Endothelial cell of umbilical vein (primary cell): Measurements from ENCODE around the gene VAMP7. TPM values are rescaled to one million over a fixed set of nuclear protein-coding genes. Genes with fewer than 3 reads are reported as not detected.

Source experiments
- BruUV-seq: library from RNA; stranded (reverse); fragments of 400-500 nt; replicated peaks from 2 replicates; lab custom pipeline; 2021; lab: Mats Ljungman, UMichigan
- CTCF ChIA-PET: fragments of 300-600, 350-600 bp; sonication (Branson Sonifier 250); formaldehyde crosslinking; loops from one replicate; lab custom pipeline; 2021; ENCODE audit warnings: antibody characterized with exemption, inconsistent platforms; lab: Charles Lee
- POLR2A ChIA-PET: fragments of 300-600, 350-600 bp; sonication (Branson Sonifier 250); formaldehyde crosslinking; loops from one replicate; lab custom pipeline; 2021; ENCODE audit warnings: antibody characterized with exemption, inconsistent platforms; lab: Charles Lee
- DNase-seq: peaks from one replicate; pipeline ENCODE4 v3.0.0-alpha.2; 2011; ENCODE audit warnings: low read depth, low spot score
- FAIRE-seq: peaks from 2 replicates; lab custom pipeline; 2011; peaks lifted over from hg19 to GRCh38; lab: Jason Lieb, UNC
- H2AFZ ChIP-seq: 2 replicates; pipeline ENCODE4 v1.6.0; 2012; ENCODE audit warnings: low read depth, low read length, control low read depth, inconsistent platforms
- H3K27ac ChIP-seq: 2 replicates; pipeline ENCODE4 v1.5.1; 2011; ENCODE audit warnings: low read depth, mild to moderate bottlenecking, control low read depth, low read length, moderate library complexity; ENCODE audit not compliant: insufficient read depth
- H3K27me3 ChIP-seq, 2 experiments: 2 replicates each; pipeline versions ENCODE4 v1.6.0 to v1.6.1; 2011; ENCODE audit warnings: low read length in 2 of 2, mixed read lengths in 1 of 2; ENCODE audit not compliant: control insufficient read depth in 2 of 2, insufficient read depth in 2 of 2
- H3K36me3 ChIP-seq, 2 experiments: 2 replicates in 1 of 2; 3 replicates in 1 of 2; pipeline ENCODE4 v1.5.1; 2011; ENCODE audit warnings: low read length in 2 of 2, mild to moderate bottlenecking in 1 of 2, moderate library complexity in 1 of 2; ENCODE audit not compliant: control insufficient read depth in 2 of 2, insufficient read depth in 2 of 2; ENCODE audit errors: extremely low read depth in 1 of 2
- H3K4me1 ChIP-seq: 3 replicates; pipeline ENCODE4 v1.5.1; 2011; ENCODE audit warnings: mild to moderate bottlenecking, low read length; ENCODE audit not compliant: control insufficient read depth, insufficient read depth; ENCODE audit errors: extremely low read depth
- H3K4me2 ChIP-seq: 2 replicates; pipeline ENCODE4 v1.6.1; 2011; ENCODE audit warnings: low read length, control low read depth, mixed read lengths; ENCODE audit not compliant: insufficient read depth
- H3K4me3 ChIP-seq, 3 experiments: fragments of 200-600 bp in 1 of 3; sonication (generic), shearing (Covaris generic) in 1 of 3; replicated peaks in 1 of 3; 2 replicates each; pipeline ENCODE4 v1.5.1; 2011 to 2016; ENCODE audit warnings: control low read depth in 3 of 3, low read length in 3 of 3, mild to moderate bottlenecking in 2 of 3, inconsistent platforms in 1 of 3, low read depth in 1 of 3, moderate library complexity in 1 of 3; ENCODE audit not compliant: insufficient read depth in 1 of 3
- H3K79me2 ChIP-seq: 2 replicates; pipeline ENCODE4 v1.6.0; 2012; ENCODE audit warnings: low read length, inconsistent platforms; ENCODE audit not compliant: control insufficient read depth, insufficient read depth
- H3K9ac ChIP-seq: replicated peaks from 2 replicates; pipeline ENCODE3; 2011; ENCODE audit warnings: low read length, control low read depth; ENCODE audit not compliant: insufficient read depth; ENCODE audit errors: extremely low read depth
- H3K9me1 ChIP-seq: replicated peaks from 3 replicates; pipeline ENCODE4 v1.6.0; 2011; ENCODE audit warnings: mild to moderate bottlenecking, low read length; ENCODE audit not compliant: control insufficient read depth, insufficient read depth; ENCODE audit errors: extremely low read depth
- H3K9me3 ChIP-seq: replicated peaks from 2 replicates; pipeline ENCODE4 v1.5.1; 2012; ENCODE audit warnings: low read length, inconsistent platforms; ENCODE audit not compliant: control insufficient read depth, insufficient read depth
- H4K20me1 ChIP-seq: replicated peaks from 2 replicates; pipeline ENCODE3; 2011; ENCODE audit warnings: mild to moderate bottlenecking, low read length; ENCODE audit not compliant: control insufficient read depth, insufficient read depth; ENCODE audit errors: extremely low read depth
- CTCF ChIP-seq, 2 donors: IDR thresholded peaks; 1 replicate in 1 of 2; 2 replicates in 1 of 2; pipeline ENCODE4 v1.5.1; 2011; ENCODE audit warnings: low read length in 2 of 2, mild to moderate bottlenecking in 2 of 2, moderate library complexity in 2 of 2, control low read depth in 1 of 2, inconsistent platforms in 1 of 2, low read depth in 1 of 2; ENCODE audit not compliant: insufficient read depth in 1 of 2; ENCODE audit errors: extremely low read depth in 1 of 2
- EZH2 ChIP-seq: IDR thresholded peaks from 2 replicates; pipeline ENCODE4 v1.6.1; 2012; ENCODE audit warnings: borderline replicate concordance, low read depth, mild to moderate bottlenecking, moderate library complexity, low read length, inconsistent platforms; ENCODE audit not compliant: severe bottlenecking
- FOS ChIP-seq: IDR thresholded peaks from 2 replicates; pipeline ENCODE4 v1.6.1; 2011; ENCODE audit warnings: mild to moderate bottlenecking, low read length, moderate library complexity, borderline replicate concordance; ENCODE audit not compliant: insufficient read depth
- GATA2 ChIP-seq: IDR thresholded peaks from 2 replicates; pipeline ENCODE4 v1.7.0; 2011; ENCODE audit warnings: low read depth, mild to moderate bottlenecking, moderate library complexity, mixed read lengths, low read length; ENCODE audit not compliant: insufficient read length, insufficient read depth
- JUN ChIP-seq: IDR thresholded peaks from 2 replicates; pipeline ENCODE4 v1.6.1; 2011; ENCODE audit warnings: borderline replicate concordance, low read depth; ENCODE audit not compliant: insufficient read length, insufficient read depth
- MAX ChIP-seq: IDR thresholded peaks from 2 replicates; pipeline ENCODE4 v1.6.1; 2011; ENCODE audit not compliant: insufficient read depth, insufficient read length
- MYC ChIP-seq: IDR thresholded peaks from one replicate; pipeline ENCODE4 v1.6.1; 2011; ENCODE audit warnings: mild to moderate bottlenecking, low read depth, low read length
- POLR2A ChIP-seq: IDR thresholded peaks from 2 replicates; pipeline ENCODE4 v1.6.1; 2012; ENCODE audit warnings: low read depth, mild to moderate bottlenecking, control low read depth, low read length
- POLR2AphosphoS5 ChIP-seq: IDR thresholded peaks from 2 replicates; pipeline ENCODE4 v1.6.1; 2012; ENCODE audit warnings: low read depth, mild to moderate bottlenecking, control low read depth, low read length, moderate library complexity; ENCODE audit not compliant: insufficient read depth
- dilution Hi-C: fragments of 300-500 bp; cut with MboI; formaldehyde crosslinking; loops from one replicate; pipeline ENCODE4 v1.15.0; 2019; ENCODE audit warnings: low sequenced_read_pairs; ENCODE audit not compliant: extremely low pct_ligation_motif_present
- intact Hi-C: fragments of 100-400 bp; cut with micrococcal nuclease; formaldehyde crosslinking; loops from one replicate; pipeline ENCODE4 v1.10.0; 2022
- polyA plus RNA-seq, 4 experiments: library from polyadenylated mRNA; depleted of rRNA in 3 of 4; stranded (reverse) in 3 of 4; unstranded in 1 of 4; fragments of >200 nt; gene quantifications; 2 replicates each; pipeline versions ENCODE4 v1.2.1 to v1.2.3, GENCODE V29; 2011 to 2012; ENCODE audit warnings: missing spikeins in 1 of 4
- total RNA-seq: library from RNA; stranded (reverse); gene quantifications from 2 replicates; pipeline ENCODE4 v1.2.3, GENCODE V29; 2021

Gene VAMP7
- total and polyA plus RNA-seq, 2 donors (not counting 3 experiments of a cell fraction or from before 2014, with no cell fraction given): 20.1 to 36.8 TPM

GRCh38 chrX:155893521-155893920 lies 12.4 kb downstream of the VAMP7 start:
- peaks cover 2 to 3% of the 10 kb centered on the region in 2 experiments for H3K36me3 ChIP-seq
- H3K4me2 ChIP-seq: no peak overlapping the region
- no peak overlapping the region for H2AFZ ChIP-seq
- H4K20me1 ChIP-seq: no peaks in the 10 kb centered on the region
- H3K27me3 ChIP-seq: no peaks in the 10 kb centered on the region
- DNase-seq (no peak), FAIRE-seq (no peak)
- H3K9ac ChIP-seq: no peak overlapping the region
- ChIA-PET CTCF (no interaction called here), POLR2A (no interaction called here)
- no peaks in the 10 kb centered on the region for H3K9me3 ChIP-seq
- no TSS peak for BruUV-seq
- H3K4me3 ChIP-seq: no peak overlapping the region
- H3K9me1 ChIP-seq: no peaks in the 10 kb centered on the region
- H3K4me1 ChIP-seq: peaks cover under 1% of the 10 kb centered on the region
- no peaks in the 10 kb centered on the region for H3K79me2 ChIP-seq
- dilution Hi-C loops (no loop called here), intact Hi-C loops (no loop called here)
- no peak overlapping the region for H3K27ac ChIP-seq
- TF ChIP-seq CTCF (IDR thresholded peaks at IDR 0.05; ENCODE audit: extremely low read depth in 1 of 2, insufficient read depth in 1 of 2, low read depth in 1 of 2, low read length in 2 of 2) (no peak), JUN (no peak), MAX (no peak), MYC (no peak), EZH2 (no peak), GATA2 (no peak), FOS (no peak), POLR2AphosphoS5 (no peak), POLR2A (no peak)
